GM12874 (cell line): ENCODE measurements around the gene ZNF608.

Experiments
- CTCF ChIP-seq: IDR thresholded peaks from 2 replicates; pipeline ENCODE4 v1.5.1; 2011; ENCODE audit warnings: low read depth, mild to moderate bottlenecking, control low read depth, low read length, moderate library complexity; ENCODE audit not compliant: insufficient read depth

Gene ZNF608

DNA sequence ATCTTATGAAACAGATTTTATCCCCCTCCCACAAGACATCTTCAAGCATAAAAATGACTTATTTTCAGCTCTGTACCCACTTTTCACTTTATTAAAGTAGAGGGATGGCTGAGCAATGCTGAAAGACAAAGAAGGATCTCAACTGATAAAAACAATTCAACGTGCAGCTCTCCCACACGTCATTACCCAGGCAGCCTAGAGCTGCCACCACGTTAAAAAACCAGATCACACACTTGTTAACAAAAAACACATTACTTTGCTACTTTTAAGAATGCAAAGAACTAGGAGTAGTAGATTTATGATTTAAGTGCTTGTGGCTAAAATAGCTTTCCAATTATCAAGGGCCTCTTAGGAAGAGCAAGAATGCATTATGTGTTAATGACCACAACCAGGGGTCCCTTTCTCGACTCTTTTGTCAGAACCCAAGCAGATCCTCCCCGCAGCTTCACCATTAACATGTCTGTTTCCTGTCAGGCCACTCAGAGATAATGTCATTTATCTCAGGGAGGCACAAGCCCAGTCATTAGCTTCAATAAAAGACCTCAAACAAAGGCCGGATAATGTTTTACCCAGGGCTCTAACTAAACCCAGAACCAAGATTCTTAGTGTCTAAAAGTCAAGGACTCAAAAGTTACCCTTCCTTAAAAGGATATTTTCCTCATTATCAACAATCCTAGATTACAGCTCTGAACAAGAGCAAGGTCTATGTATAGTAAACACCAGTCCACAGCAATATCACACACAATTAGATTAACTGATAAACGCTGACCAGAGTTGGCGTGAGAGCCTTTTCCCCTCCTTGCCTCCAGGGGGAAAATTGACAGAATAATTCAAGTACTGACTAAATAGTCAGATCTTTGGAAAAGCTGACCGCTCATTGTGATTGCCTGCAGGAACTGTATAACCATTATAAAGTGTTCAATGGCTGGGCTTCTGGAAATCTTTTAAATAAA is 7.5 kb downstream of the ZNF608 start:
- TF ChIP-seq CTCF = no peak

- no peak for TF ChIP-seq CTCF
Observed at GRCh38 chr5:124737651-124738050, 8.8 kb downstream of the ZNF608 start.

DNA sequence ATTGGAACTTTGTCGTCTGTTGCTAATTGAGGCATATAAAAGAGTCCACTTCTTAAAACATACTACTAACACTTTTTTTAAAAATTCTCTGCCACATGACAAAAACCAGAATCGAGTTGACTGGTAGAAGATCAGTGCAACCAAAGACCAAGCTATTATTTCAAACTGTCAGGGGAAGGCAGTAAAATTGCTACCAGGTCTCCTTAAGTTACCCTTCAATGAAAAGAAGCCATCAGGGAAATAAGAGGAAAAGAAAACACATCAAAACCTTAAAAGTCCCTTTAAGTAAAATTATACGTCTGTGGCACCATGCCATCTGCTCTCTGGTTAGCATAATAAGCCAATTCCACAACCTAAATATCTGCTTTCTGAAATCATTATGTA is 9.6 kb downstream of the ZNF608 start:
- TF ChIP-seq CTCF = no peak

DNA sequence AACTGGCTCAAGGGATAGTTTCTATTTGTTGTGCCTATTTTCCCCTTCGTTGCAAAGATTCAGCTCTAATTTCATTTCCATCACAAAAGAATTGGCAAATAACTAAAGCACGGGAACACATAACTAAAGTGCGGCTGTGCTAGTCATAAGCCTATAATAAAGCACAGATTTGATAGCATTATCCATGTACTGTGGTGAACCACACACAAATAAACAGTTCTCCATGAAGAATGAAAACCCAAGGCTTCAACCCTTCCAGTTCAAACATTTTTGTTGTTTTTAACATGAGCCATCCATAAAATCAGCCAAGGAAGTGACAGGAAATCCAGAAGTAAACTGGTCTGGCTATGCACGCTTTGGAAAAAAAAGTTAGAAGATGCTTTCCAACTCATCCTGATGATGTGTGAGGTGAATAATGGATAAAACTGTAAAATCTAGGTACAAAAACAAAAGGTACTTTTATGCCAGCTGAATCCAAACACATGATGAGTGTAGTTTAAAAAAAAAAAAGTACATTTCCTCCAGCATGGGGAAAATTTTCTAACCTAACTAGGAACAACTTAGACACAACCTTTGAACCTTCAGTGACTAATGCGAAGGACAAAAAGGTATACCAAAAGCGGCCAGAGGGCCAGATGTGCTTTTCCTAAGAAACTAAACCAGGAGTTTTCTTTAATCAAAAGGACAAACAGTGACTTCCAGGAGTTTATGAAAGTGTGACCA is 10.2 kb downstream of the ZNF608 start:
- TF ChIP-seq CTCF = no peak

- no peak for TF ChIP-seq CTCF
Observed at GRCh38 chr5:124735169-124735858, 11.1 kb downstream of the ZNF608 start.

- TF ChIP-seq CTCF = no peak
Observed at GRCh38 chr5:124734574-124735168, 11.8 kb downstream of the ZNF608 start.

- no peak for TF ChIP-seq CTCF
Observed at GRCh38 chr5:124733329-124733650, 13.1 kb downstream of the ZNF608 start.
